Measurements from ENCODE around the gene PIERCE2. TPM values are rescaled to one million over a fixed set of nuclear protein-coding genes. Genes with fewer than 3 reads are reported as not detected.
A peak's percentile ranks its signal among the peaks of the same experiment; 100 is the strongest.

The PIERCE2 gene, protein sequence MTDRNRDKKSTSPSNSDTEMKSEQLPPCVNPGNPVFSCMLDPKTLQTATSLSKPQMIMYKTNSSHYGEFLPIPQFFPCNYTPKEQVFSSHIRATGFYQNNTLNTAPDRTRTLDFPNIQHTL
- total RNA-seq (1 to 10 TPM; 3.9 to 6.7 TPM), polyA plus RNA-seq (ENCODE audit: insufficient read length in 2 of 2) (1 to 10 TPM; 4.5 to 8.6 TPM)
- long read RNA-seq, donor 1, transcript C15orf65-201 (2 exons, 729 nt), result major isoform, 7 of 7 reads
- long read RNA-seq, donor 1, partial matches to known transcripts, result 0 of 7 reads
- long read RNA-seq, donor 1, other reads (novel, unspliced or antisense), result 0 of 7 reads
- long read RNA-seq, donor 2, partial matches to known transcripts, result 24 of 25 reads
- long read RNA-seq, donor 2, other reads (novel, unspliced or antisense), result 0 of 25 reads
- long read RNA-seq, donor 3, partial matches to known transcripts, result 0 of 2 reads
- long read RNA-seq, donor 3, other reads (novel, unspliced or antisense), result 0 of 2 reads
- long read RNA-seq, donor 4, transcript C15orf65-201 (2 exons, 729 nt), result major isoform, 5 of 5 reads
- long read RNA-seq, donor 4, partial matches to known transcripts, result 0 of 5 reads
- long read RNA-seq, donor 4, other reads (novel, unspliced or antisense), result 0 of 5 reads

DNA sequence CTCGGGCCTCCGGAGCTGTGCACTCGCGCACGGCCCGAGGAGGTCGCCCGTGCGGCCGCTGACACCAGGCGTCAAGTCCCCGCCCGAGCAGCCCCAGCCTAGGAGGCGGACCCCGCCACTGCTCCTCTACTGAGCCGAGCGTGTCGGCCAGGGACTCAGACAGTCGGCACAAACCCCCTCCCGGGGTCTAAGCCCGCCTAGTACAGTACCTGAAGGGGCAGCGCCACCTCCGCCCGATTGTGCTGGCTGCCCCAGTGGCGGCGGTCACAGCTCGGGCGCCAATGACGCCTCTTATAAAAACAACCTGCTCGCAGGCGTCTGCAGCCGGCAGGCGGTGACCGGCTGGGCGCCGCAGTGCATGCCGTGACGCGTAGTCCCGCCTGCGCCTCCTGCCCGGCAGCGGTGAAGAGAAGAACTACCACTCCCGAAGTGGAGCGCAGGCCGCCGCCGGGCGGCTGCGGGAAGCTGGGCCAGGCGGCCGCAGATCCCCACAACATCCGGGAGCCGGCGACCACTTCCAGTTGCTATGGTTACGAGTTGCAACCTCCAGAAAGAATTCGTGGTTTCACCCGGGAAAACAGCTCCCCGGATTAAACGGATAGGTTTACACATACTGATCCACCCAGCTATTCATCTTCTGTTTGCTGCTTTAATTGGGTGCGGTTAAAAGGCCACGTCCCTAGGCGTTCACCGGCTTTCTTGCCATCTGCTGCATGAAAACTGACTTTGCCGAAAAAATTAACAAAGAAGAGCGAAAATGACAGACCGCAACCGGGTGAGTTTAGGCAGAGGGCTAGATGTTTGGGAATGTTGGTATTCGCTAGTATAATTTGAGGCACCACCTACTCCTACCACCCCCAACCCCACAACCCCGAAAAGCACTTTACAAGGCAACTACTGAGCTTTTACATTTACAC is at the start of gene PIERCE2, which contains the start of gene CCPG1:
TSS of gene PIERCE2 (plus strand) at position 484 of the 917 bp plus-strand sequence. CDS start at position 758, 274 bp downstream.
TSS of gene CCPG1 (minus strand) at position 348 of the 917 bp plus-strand sequence. CDS start 18,935 bp downstream, outside the sequence.
- Histone ChIP-seq H3K27ac (ENCODE audit: low read depth, low read length) (peak within 1 kb of the TSS; percentile 96), H3K36me3 (ENCODE audit: control insufficient read depth, insufficient read depth, low read length) (no peaks in the 10 kb centered on the region), H3K9me3 (ENCODE audit: control insufficient read depth, insufficient read depth, low read length) (no peaks in the 10 kb centered on the region), H3K4me1 (ENCODE audit: control insufficient read depth, insufficient read depth, low read length) (peaks cover 11% of the 10 kb centered on the region), H3K27me3 (ENCODE audit: control insufficient read depth, insufficient read depth, low read length) (no peaks in the 10 kb centered on the region), H3K4me3 (ENCODE audit: low read depth, low read length) (peak within 1 kb of the TSS; percentile 94)
- peak; percentile 81 to 98 (median 90) for DNase-seq (ENCODE audit: low read depth in 4 of 6, low spot score in 6 of 6)
- WGBS (ENCODE audit: insufficient coverage), result under 1% methylated on average over 61 of the region's 70 CpGs

GRCh38 chr15:55360256-55360655 is 48.0 kb upstream of the PIERCE2 start:
- H3K27ac ChIP-seq (ENCODE audit: low read depth, low read length), result no peak overlapping the region
- WGBS (ENCODE audit: insufficient coverage), result 65% methylated on average over 5 of the region's 6 CpGs
- no peak overlapping the region for H3K4me3 ChIP-seq (ENCODE audit: low read depth, low read length)
- no peak for DNase-seq (ENCODE audit: low read depth in 4 of 6, low spot score in 6 of 6)
- peaks cover 10% of the 10 kb centered on the region for H3K36me3 ChIP-seq (ENCODE audit: control insufficient read depth, insufficient read depth, low read length)
- no peaks in the 10 kb centered on the region for H3K4me1 ChIP-seq (ENCODE audit: control insufficient read depth, insufficient read depth, low read length)
- H3K9me3 ChIP-seq (ENCODE audit: control insufficient read depth, insufficient read depth, low read length), result no peaks in the 10 kb centered on the region
- no peaks in the 10 kb centered on the region for H3K27me3 ChIP-seq (ENCODE audit: control insufficient read depth, insufficient read depth, low read length)

- H3K4me3 ChIP-seq (ENCODE audit: low read depth, low read length), result no peak overlapping the region
- peaks cover 10% of the 10 kb centered on the region for H3K36me3 ChIP-seq (ENCODE audit: control insufficient read depth, insufficient read depth, low read length)
- no peak overlapping the region for H3K27ac ChIP-seq (ENCODE audit: low read depth, low read length)
- no peak for DNase-seq (ENCODE audit: low read depth in 4 of 6, low spot score in 6 of 6)
- H3K9me3 ChIP-seq (ENCODE audit: control insufficient read depth, insufficient read depth, low read length), result no peaks in the 10 kb centered on the region
- H3K4me1 ChIP-seq (ENCODE audit: control insufficient read depth, insufficient read depth, low read length), result no peaks in the 10 kb centered on the region
- WGBS (ENCODE audit: insufficient coverage), result no CpG with 5 or more reads among the region's 10 CpGs
- H3K27me3 ChIP-seq (ENCODE audit: control insufficient read depth, insufficient read depth, low read length), result no peaks in the 10 kb centered on the region
Observed at GRCh38 chr15:55361048-55361447, 47.2 kb upstream of the PIERCE2 start.

DNA sequence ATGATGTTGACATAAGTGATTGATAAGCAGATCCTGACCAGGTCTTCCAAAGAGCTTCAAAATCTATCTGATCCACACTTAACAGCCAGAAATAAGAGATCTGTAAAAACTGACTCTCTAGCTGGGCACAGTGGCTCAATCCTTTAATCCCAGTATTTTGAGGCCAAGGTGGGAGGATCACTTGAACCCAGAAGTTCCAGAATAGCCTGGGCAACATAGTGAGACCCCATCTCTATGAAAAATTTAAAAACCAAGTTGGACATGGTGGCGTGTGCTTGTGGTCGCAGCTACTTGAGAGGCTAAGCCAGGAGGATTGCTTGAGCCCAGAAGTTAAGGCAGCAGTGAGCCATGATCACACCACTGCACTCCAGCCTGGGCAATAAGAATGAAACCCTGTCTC is 45.7 kb upstream of the PIERCE2 start:
- no peak overlapping the region for H3K27ac ChIP-seq (ENCODE audit: low read depth, low read length)
- 100% methylated on average over 2 of the region's 2 CpGs for WGBS (ENCODE audit: insufficient coverage)
- H3K36me3 ChIP-seq (ENCODE audit: control insufficient read depth, insufficient read depth, low read length), result peaks cover 8% of the 10 kb centered on the region

DNA sequence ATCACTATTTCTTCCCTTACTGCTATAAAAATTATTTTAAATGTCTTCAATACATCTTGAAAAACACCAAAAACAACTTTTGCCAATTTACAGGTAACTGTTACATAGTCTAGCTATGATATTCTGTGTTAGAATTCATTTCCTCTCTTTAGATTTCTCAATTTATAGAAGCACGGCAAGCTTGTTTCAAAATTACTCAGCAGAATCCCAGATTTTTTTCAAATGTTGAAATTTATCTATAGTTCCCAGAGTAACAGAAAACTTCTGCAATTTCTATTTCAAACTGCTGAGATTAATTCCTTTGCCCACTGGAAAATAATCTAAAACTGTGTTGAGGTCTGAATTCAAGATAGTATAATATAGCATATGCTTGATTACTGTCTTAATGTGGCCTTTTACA is 41.3 kb upstream of the PIERCE2 start:
- no peak for DNase-seq (ENCODE audit: low read depth in 4 of 6, low spot score in 6 of 6)
- H3K4me3 ChIP-seq (ENCODE audit: low read depth, low read length), result no peak overlapping the region
- H3K36me3 ChIP-seq (ENCODE audit: control insufficient read depth, insufficient read depth, low read length), result peaks cover 17% of the 10 kb centered on the region
- H3K4me1 ChIP-seq (ENCODE audit: control insufficient read depth, insufficient read depth, low read length), result no peaks in the 10 kb centered on the region
- no peaks in the 10 kb centered on the region for H3K9me3 ChIP-seq (ENCODE audit: control insufficient read depth, insufficient read depth, low read length)
- H3K27ac ChIP-seq (ENCODE audit: low read depth, low read length), result no peak overlapping the region
- WGBS (ENCODE audit: insufficient coverage), result no CpG with 5 or more reads among the region's 1 CpG
- H3K27me3 ChIP-seq (ENCODE audit: control insufficient read depth, insufficient read depth, low read length), result no peaks in the 10 kb centered on the region

More for the DNA sequence above, 45.7 kb upstream of the PIERCE2 start:
- H3K4me1 ChIP-seq (ENCODE audit: control insufficient read depth, insufficient read depth, low read length), result no peaks in the 10 kb centered on the region
- no peaks in the 10 kb centered on the region for H3K9me3 ChIP-seq (ENCODE audit: control insufficient read depth, insufficient read depth, low read length)
- H3K4me3 ChIP-seq (ENCODE audit: low read depth, low read length), result no peak overlapping the region
- H3K27me3 ChIP-seq (ENCODE audit: control insufficient read depth, insufficient read depth, low read length), result no peaks in the 10 kb centered on the region
- DNase-seq (ENCODE audit: low read depth in 4 of 6, low spot score in 6 of 6), result no peak

GRCh38 chr15:55372701-55373440 is 35.4 kb upstream of the PIERCE2 start:
- Histone ChIP-seq H3K4me1 (ENCODE audit: control insufficient read depth, insufficient read depth, low read length) (no peaks in the 10 kb centered on the region), H3K27me3 (ENCODE audit: control insufficient read depth, insufficient read depth, low read length) (no peaks in the 10 kb centered on the region), H3K36me3 (ENCODE audit: control insufficient read depth, insufficient read depth, low read length) (peaks cover 16% of the 10 kb centered on the region), H3K9me3 (ENCODE audit: control insufficient read depth, insufficient read depth, low read length) (no peaks in the 10 kb centered on the region), H3K27ac (ENCODE audit: low read depth, low read length) (no peak overlapping the region), H3K4me3 (ENCODE audit: low read depth, low read length) (no peak overlapping the region)
- no CpG with 5 or more reads among the region's 3 CpGs for WGBS (ENCODE audit: insufficient coverage)
- no peak for DNase-seq (ENCODE audit: low read depth in 4 of 6, low spot score in 6 of 6)

- 100% methylated on average over 1 of the region's 5 CpGs for WGBS (ENCODE audit: insufficient coverage)
- H3K36me3 ChIP-seq (ENCODE audit: control insufficient read depth, insufficient read depth, low read length), result peaks cover 27% of the 10 kb centered on the region
- H3K4me3 ChIP-seq (ENCODE audit: low read depth, low read length), result no peak overlapping the region
- H3K9me3 ChIP-seq (ENCODE audit: control insufficient read depth, insufficient read depth, low read length), result peaks cover 6% of the 10 kb centered on the region
- no peak for DNase-seq (ENCODE audit: low read depth in 4 of 6, low spot score in 6 of 6)
- H3K4me1 ChIP-seq (ENCODE audit: control insufficient read depth, insufficient read depth, low read length), result no peaks in the 10 kb centered on the region
- no peak overlapping the region for H3K27ac ChIP-seq (ENCODE audit: low read depth, low read length)
- no peaks in the 10 kb centered on the region for H3K27me3 ChIP-seq (ENCODE audit: control insufficient read depth, insufficient read depth, low read length)
Observed at GRCh38 chr15:55379095-55379494, 29.2 kb upstream of the PIERCE2 start.

GRCh38 chr15:55381595-55381994 is 26.7 kb upstream of the PIERCE2 start:
- DNase-seq (ENCODE audit: low read depth in 4 of 6, low spot score in 6 of 6), result no peak
- Histone ChIP-seq H3K27ac (ENCODE audit: low read depth, low read length) (no peak overlapping the region), H3K27me3 (ENCODE audit: control insufficient read depth, insufficient read depth, low read length) (no peaks in the 10 kb centered on the region), H3K4me3 (ENCODE audit: low read depth, low read length) (no peak overlapping the region), H3K9me3 (ENCODE audit: control insufficient read depth, insufficient read depth, low read length) (peaks cover 6% of the 10 kb centered on the region), H3K36me3 (ENCODE audit: control insufficient read depth, insufficient read depth, low read length) (peaks cover 34% of the 10 kb centered on the region), H3K4me1 (ENCODE audit: control insufficient read depth, insufficient read depth, low read length) (no peaks in the 10 kb centered on the region)

- Histone ChIP-seq H3K9me3 (ENCODE audit: control insufficient read depth, insufficient read depth, low read length) (peaks cover 6% of the 10 kb centered on the region), H3K27me3 (ENCODE audit: control insufficient read depth, insufficient read depth, low read length) (no peaks in the 10 kb centered on the region), H3K4me1 (ENCODE audit: control insufficient read depth, insufficient read depth, low read length) (no peaks in the 10 kb centered on the region), H3K27ac (ENCODE audit: low read depth, low read length) (no peak overlapping the region), H3K36me3 (ENCODE audit: control insufficient read depth, insufficient read depth, low read length) (peaks cover 37% of the 10 kb centered on the region), H3K4me3 (ENCODE audit: low read depth, low read length) (no peak overlapping the region)
- no CpG with 5 or more reads among the region's 2 CpGs for WGBS (ENCODE audit: insufficient coverage)
- DNase-seq (ENCODE audit: low read depth in 4 of 6, low spot score in 6 of 6), result no peak
Observed at GRCh38 chr15:55383687-55384086, 24.6 kb upstream of the PIERCE2 start.

Data from spinal cord (tissue), 10 donors.